ENCODE results near the gene SGCE. TPM values are rescaled to one million over a fixed set of nuclear protein-coding genes. Genes with fewer than 3 reads are reported as not detected.

SGCE gene
- total RNA-seq, 3 donors from 2014 or later, result 90.7 to 107 (median 92.2) TPM

GRCh38 chr7:94649450-94649849 is 6.5 kb downstream of the SGCE start:
- TF ChIP-seq POLR2A (IDR thresholded peaks at IDR 0.05) (no peak), POLR2AphosphoS5 (IDR thresholded peaks at IDR 0.05) (no peak), CTCF (IDR thresholded peaks at IDR 0.05) (no peak)
- DNase-seq (ENCODE audit: low spot score in 2 of 2), result no peak
- no peaks in the 10 kb centered on the region for H3K27me3 ChIP-seq
- no peaks in the 10 kb centered on the region for H3K4me1 ChIP-seq
- no peaks in the 10 kb centered on the region for H3K36me3 ChIP-seq
- no peak overlapping the region for H3K27ac ChIP-seq
- intact Hi-C loops (cut with DNase I; ENCODE audit: low total_unique reads), result loop anchor here (10.0 kb wide), 1 partner anchor 825 kb away; no protein-coding TSS in a partner anchor
- peak overlapping the region in 1 of 3 donors; percentile 26 for H3K4me3 ChIP-seq
- H3K9me3 ChIP-seq, result no peaks in the 10 kb centered on the region

GRCh38 chr7:94648731-94649130 is 7.2 kb downstream of the SGCE start:
- intact Hi-C loops (cut with DNase I; ENCODE audit: low total_unique reads), result loop anchor here (10.0 kb wide), 1 partner anchor 826 kb away; no protein-coding TSS in a partner anchor
- no peak overlapping the region for H3K4me3 ChIP-seq
- no peak for DNase-seq (ENCODE audit: low spot score in 2 of 2)
- no peak for TF ChIP-seq CTCF (IDR thresholded peaks at IDR 0.05)
- no peak for TF ChIP-seq POLR2A (IDR thresholded peaks at IDR 0.05)
- no peak for TF ChIP-seq POLR2AphosphoS5 (IDR thresholded peaks at IDR 0.05)
- no peaks in the 10 kb centered on the region for H3K36me3 ChIP-seq
- no peak overlapping the region for H3K27ac ChIP-seq
- H3K27me3 ChIP-seq, result no peaks in the 10 kb centered on the region
- no peaks in the 10 kb centered on the region for H3K4me1 ChIP-seq
- no peaks in the 10 kb centered on the region for H3K9me3 ChIP-seq

GRCh38 chr7:94647295-94647694 is 8.6 kb downstream of the SGCE start:
- H3K4me3 ChIP-seq, result no peak overlapping the region
- TF ChIP-seq POLR2A (IDR thresholded peaks at IDR 0.05) (no peak), POLR2AphosphoS5 (IDR thresholded peaks at IDR 0.05) (no peak), CTCF (IDR thresholded peaks at IDR 0.05) (no peak)
- intact Hi-C loops (cut with DNase I; ENCODE audit: low total_unique reads), result loop anchor here (10.0 kb wide), 1 partner anchor 828 kb away; no protein-coding TSS in a partner anchor
- DNase-seq (ENCODE audit: low spot score in 2 of 2), result no peak
- H3K27me3 ChIP-seq, result no peaks in the 10 kb centered on the region
- H3K36me3 ChIP-seq, result no peaks in the 10 kb centered on the region
- no peak overlapping the region for H3K27ac ChIP-seq
- no peaks in the 10 kb centered on the region for H3K4me1 ChIP-seq
- H3K9me3 ChIP-seq, result no peaks in the 10 kb centered on the region

GRCh38 chr7:94643771-94644545 is 12.0 kb downstream of the SGCE start:
- no peaks in the 10 kb centered on the region for H3K9me3 ChIP-seq
- no peaks in the 10 kb centered on the region for H3K27me3 ChIP-seq
- H3K4me1 ChIP-seq, result no peaks in the 10 kb centered on the region
- H3K36me3 ChIP-seq, result no peaks in the 10 kb centered on the region
- DNase-seq (ENCODE audit: low spot score in 2 of 2), result no peak
- intact Hi-C loops (cut with DNase I; ENCODE audit: low total_unique reads), result loop anchor here (10.0 kb wide), 1 partner anchor 831 kb away; no protein-coding TSS in a partner anchor
- H3K4me3 ChIP-seq, result no peak overlapping the region
- no peak for TF ChIP-seq POLR2A (IDR thresholded peaks at IDR 0.05)
- no peak for TF ChIP-seq POLR2AphosphoS5 (IDR thresholded peaks at IDR 0.05)
- TF ChIP-seq CTCF (IDR thresholded peaks at IDR 0.05), result no peak
- H3K27ac ChIP-seq, result no peak overlapping the region
